GM23338 (cell line): ENCODE data around the gene GPD1. TPM values are rescaled to one million over a fixed set of nuclear protein-coding genes. Genes with fewer than 3 reads are reported as not detected.
A peak's percentile ranks its signal among the peaks of the same experiment; 100 is the strongest.

ENCODE experiments used
- ATAC-seq: fragments of 200-7000 bp; cut with Tn5 transposase; 3 replicates; pipeline ENCODE4 v1.9.1; 2020
- DNase-seq: peaks from one replicate; pipeline ENCODE4 v3.0.0-alpha.2; 2015; ENCODE audit warnings: low spot score
- H2AFZ ChIP-seq: fragments of 200-600 bp; sonication (generic); 2 replicates; pipeline ENCODE4 v1.8.0; 2016; ENCODE audit warnings: antibody characterized with exemption, mild to moderate bottlenecking, moderate library complexity
- H3F3A ChIP-seq: fragments of 200-600 bp; sonication (generic); replicated peaks from 2 replicates; pipeline ENCODE4 v1.8.0; 2017; ENCODE audit warnings: antibody characterized with exemption, mixed run types, low read depth
- H3K27ac ChIP-seq: fragments of 200-600 bp; sonication (generic); 2 replicates; pipeline ENCODE4 v1.6.1; 2016; ENCODE audit warnings: low read depth
- H3K27me3 ChIP-seq: fragments of 200-600 bp; sonication (generic); 2 replicates; pipeline ENCODE4 v1.8.0; 2016; ENCODE audit warnings: mild to moderate bottlenecking, mixed run types, moderate library complexity; ENCODE audit not compliant: insufficient read depth
- H3K36me3 ChIP-seq: fragments of 200-600 bp; sonication (generic); 2 replicates; pipeline ENCODE4 v1.8.0; 2016; ENCODE audit warnings: mild to moderate bottlenecking; ENCODE audit not compliant: insufficient read depth
- H3K4me1 ChIP-seq: fragments of 200-600 bp; sonication (generic); 2 replicates; pipeline ENCODE4 v1.8.0; 2016; ENCODE audit warnings: mild to moderate bottlenecking, moderate library complexity; ENCODE audit not compliant: insufficient read depth
- H3K4me2 ChIP-seq: fragments of 200-600 bp; sonication (generic); 2 replicates; pipeline ENCODE4 v1.7.1; 2017; ENCODE audit warnings: mixed run types
- H3K4me3 ChIP-seq: fragments of 200-600 bp; sonication (generic); 2 replicates; pipeline ENCODE4 v1.6.1; 2016; ENCODE audit warnings: mixed run types
- H3K79me2 ChIP-seq: fragments of 200-600 bp; sonication (generic); replicated peaks from 2 replicates; pipeline ENCODE4 v1.8.0; 2017; ENCODE audit warnings: mild to moderate bottlenecking; ENCODE audit not compliant: insufficient read depth
- H3K9me2 ChIP-seq: fragments of 200-600 bp; sonication (generic); 2 replicates; pipeline ENCODE4 v1.8.0; 2017; ENCODE audit not compliant: insufficient read depth
- H4K20me1 ChIP-seq: fragments of 200-600 bp; sonication (generic); replicated peaks from 2 replicates; pipeline ENCODE4 v1.8.0; 2017; ENCODE audit warnings: mild to moderate bottlenecking; ENCODE audit not compliant: insufficient read depth
- H3K27ac Mint-ChIP-seq: 2 replicates; pipeline ENCODE4 v1.8.0; 2020; ENCODE audit warnings: inconsistent platforms, mild to moderate bottlenecking, moderate library complexity, mixed read lengths
- H3K27me3 Mint-ChIP-seq: 3 replicates; pipeline ENCODE4 v1.8.0; 2022; ENCODE audit warnings: low read depth, mild to moderate bottlenecking, moderate library complexity, mixed read lengths, inconsistent platforms; ENCODE audit not compliant: insufficient read depth, poor library complexity
- H3K36me3 Mint-ChIP-seq: 3 replicates; pipeline ENCODE4 v1.8.0; 2021; ENCODE audit warnings: low read depth, mild to moderate bottlenecking, inconsistent platforms, moderate library complexity, mixed read lengths
- H3K4me1 Mint-ChIP-seq: 3 replicates; pipeline ENCODE4 v1.8.0; 2020; ENCODE audit warnings: mild to moderate bottlenecking, inconsistent platforms, mixed read lengths
- H3K4me3 Mint-ChIP-seq: 3 replicates; pipeline ENCODE4 v1.8.0; 2021; ENCODE audit warnings: moderate library complexity, mild to moderate bottlenecking, inconsistent platforms, mixed read lengths
- H3K9me3 Mint-ChIP-seq: 3 replicates; pipeline ENCODE4 v1.8.0; 2020; ENCODE audit warnings: moderate library complexity, mild to moderate bottlenecking, inconsistent platforms, mixed read lengths
- EZH2 ChIP-seq: fragments of 200-600 bp; sonication (generic); IDR thresholded peaks from one replicate; pipeline ENCODE4 v1.8.0; 2017; ENCODE audit warnings: antibody characterized with exemption, mild to moderate bottlenecking, low read depth; ENCODE audit not compliant: unreplicated experiment
- JUNB ChIP-seq: IDR thresholded peaks from one replicate; pipeline ENCODE4 v1.6.1; 2016; ENCODE audit warnings: antibody characterized with exemption; ENCODE audit not compliant: unreplicated experiment
- NANOG ChIP-seq: IDR thresholded peaks from 2 replicates; pipeline ENCODE4 v1.6.1; 2016; ENCODE audit warnings: antibody characterized with exemption, borderline replicate concordance
- ZNF331 ChIP-seq: fragments of 250-450 bp; sonication (Bioruptor Pico); IDR thresholded peaks from 2 replicates; pipeline ENCODE4 v1.5.0; 2020; ENCODE audit warnings: low read depth, mild to moderate bottlenecking, moderate library complexity
- polyA plus RNA-seq: library from polyadenylated mRNA; unstranded; fragments of >200 nt; fragmentation: Nextera tagmentation; extraction: Ambion mirVana; gene quantifications from 2 replicates; pipeline ENCODE4 v1.2.1, GENCODE V29; 2016
- total RNA-seq: library from RNA; depleted of rRNA; stranded (reverse); fragments of >200 nt; shearing (Covaris generic); gene quantifications from 2 replicates; pipeline ENCODE4 v1.2.3, GENCODE V29; 2014
- TF ChIP-seq, protein P1 (sequence below): IDR thresholded peaks from 2 replicates; pipeline ENCODE4 v1.6.1; 2016; ENCODE audit warnings: antibody characterized with exemption
- TF ChIP-seq, protein P2 (sequence below), 2 experiments: fragments of 200-600 bp in 1 of 2; sonication (generic) in 1 of 2; conservative IDR thresholded peaks; 2 replicates each; pipeline versions ENCODE4 v1.5.1 to v1.6.1; 2016 to 2017; ENCODE audit warnings: antibody characterized with exemption in 2 of 2, low read depth in 2 of 2, mild to moderate bottlenecking in 2 of 2, moderate library complexity in 1 of 2
- TF ChIP-seq, protein P3 (sequence below): IDR thresholded peaks from one replicate; pipeline ENCODE4 v1.6.1; 2018; ENCODE audit warnings: antibody characterized with exemption; ENCODE audit not compliant: unreplicated experiment

GPD1 gene
- total and polyA plus RNA-seq, 2 experiments from 2014 or later, result 0.36 to 0.45 TPM

DNA sequence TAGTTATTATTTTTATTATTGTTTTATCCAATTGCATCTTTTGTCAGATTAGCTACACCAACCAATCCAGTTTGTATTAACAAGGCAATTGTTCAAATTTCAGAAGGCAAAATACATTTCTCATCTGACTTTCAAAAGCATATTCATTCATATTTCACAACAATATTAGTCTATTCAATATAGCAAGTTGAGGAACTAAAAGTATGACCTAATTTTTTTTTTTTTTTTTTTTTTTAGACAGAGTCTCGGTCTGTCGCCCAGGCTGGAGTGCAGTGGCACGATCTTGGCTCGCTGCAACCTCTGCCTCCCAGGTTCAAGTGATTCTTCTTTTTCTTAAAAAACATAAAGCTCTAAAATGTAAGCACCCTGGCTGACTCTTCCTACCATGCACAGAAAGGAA is 25.5 kb downstream of the GPD1 start (continued):
- TF ChIP-seq ZNF331 (CRISPR knock-in tag), result no peak

DNA sequence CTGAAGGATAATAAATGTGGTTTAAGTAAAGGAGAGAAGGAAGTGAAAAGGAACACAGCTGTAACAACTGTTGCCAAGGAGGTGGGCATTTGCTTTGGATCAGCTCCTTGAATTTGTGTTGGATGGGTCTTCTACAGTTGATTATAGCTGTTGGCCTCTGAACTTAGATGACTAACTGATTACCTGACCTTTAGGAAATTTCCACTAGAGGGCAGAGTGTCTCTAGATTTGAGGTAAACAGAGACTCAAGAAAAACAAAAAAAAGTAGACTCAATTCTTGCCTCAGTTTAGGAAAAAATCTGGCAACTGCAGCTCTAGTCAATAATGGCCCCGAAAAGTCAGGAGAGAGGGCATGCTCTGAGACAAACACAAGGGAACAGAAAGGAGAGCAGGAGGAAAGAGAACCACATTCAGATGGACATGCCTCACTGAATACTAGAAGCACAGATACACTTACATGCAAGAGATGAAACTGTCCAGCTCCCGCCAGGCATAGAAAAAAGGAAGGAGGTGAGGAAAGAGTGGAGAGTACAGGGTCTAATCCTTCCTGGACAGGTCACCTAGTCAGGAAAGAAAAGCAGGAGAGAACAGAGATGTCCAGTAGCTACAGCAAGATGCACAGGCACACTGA is 28.8 kb downstream of the GPD1 start:
- Histone ChIP-seq H2AFZ (no peak overlapping the region), H4K20me1 (peaks cover 21% of the 10 kb centered on the region; the same call in 1 of the 2 replicates), H3K36me3 (peaks cover 41% of the 10 kb centered on the region), H3K9me2 (no peaks in the 10 kb centered on the region), H3K4me2 (no peak overlapping the region), H3F3A (peaks cover 14% of the 10 kb centered on the region; the same call in 1 of the 2 replicates), H3K4me1 (no peaks in the 10 kb centered on the region), H3K4me3 (no peak overlapping the region), H3K27ac (no peak overlapping the region), H3K79me2 (no peaks in the 10 kb centered on the region), H3K27me3 (no peaks in the 10 kb centered on the region)
- DNase-seq (peak; percentile 82), ATAC-seq (peak; percentile 79)
- no peak for TF ChIP-seq EZH2
- TF ChIP-seq, protein P1, sequence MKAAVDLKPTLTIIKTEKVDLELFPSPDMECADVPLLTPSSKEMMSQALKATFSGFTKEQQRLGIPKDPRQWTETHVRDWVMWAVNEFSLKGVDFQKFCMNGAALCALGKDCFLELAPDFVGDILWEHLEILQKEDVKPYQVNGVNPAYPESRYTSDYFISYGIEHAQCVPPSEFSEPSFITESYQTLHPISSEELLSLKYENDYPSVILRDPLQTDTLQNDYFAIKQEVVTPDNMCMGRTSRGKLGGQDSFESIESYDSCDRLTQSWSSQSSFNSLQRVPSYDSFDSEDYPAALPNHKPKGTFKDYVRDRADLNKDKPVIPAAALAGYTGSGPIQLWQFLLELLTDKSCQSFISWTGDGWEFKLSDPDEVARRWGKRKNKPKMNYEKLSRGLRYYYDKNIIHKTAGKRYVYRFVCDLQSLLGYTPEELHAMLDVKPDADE, result no peak
- TF ChIP-seq, protein P2, sequence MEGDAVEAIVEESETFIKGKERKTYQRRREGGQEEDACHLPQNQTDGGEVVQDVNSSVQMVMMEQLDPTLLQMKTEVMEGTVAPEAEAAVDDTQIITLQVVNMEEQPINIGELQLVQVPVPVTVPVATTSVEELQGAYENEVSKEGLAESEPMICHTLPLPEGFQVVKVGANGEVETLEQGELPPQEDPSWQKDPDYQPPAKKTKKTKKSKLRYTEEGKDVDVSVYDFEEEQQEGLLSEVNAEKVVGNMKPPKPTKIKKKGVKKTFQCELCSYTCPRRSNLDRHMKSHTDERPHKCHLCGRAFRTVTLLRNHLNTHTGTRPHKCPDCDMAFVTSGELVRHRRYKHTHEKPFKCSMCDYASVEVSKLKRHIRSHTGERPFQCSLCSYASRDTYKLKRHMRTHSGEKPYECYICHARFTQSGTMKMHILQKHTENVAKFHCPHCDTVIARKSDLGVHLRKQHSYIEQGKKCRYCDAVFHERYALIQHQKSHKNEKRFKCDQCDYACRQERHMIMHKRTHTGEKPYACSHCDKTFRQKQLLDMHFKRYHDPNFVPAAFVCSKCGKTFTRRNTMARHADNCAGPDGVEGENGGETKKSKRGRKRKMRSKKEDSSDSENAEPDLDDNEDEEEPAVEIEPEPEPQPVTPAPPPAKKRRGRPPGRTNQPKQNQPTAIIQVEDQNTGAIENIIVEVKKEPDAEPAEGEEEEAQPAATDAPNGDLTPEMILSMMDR (conservative IDR thresholded peaks at IDR 0.05; ENCODE audit: low read depth in 2 of 2), result peak; percentile 64 to 84
- TF ChIP-seq, protein P3, sequence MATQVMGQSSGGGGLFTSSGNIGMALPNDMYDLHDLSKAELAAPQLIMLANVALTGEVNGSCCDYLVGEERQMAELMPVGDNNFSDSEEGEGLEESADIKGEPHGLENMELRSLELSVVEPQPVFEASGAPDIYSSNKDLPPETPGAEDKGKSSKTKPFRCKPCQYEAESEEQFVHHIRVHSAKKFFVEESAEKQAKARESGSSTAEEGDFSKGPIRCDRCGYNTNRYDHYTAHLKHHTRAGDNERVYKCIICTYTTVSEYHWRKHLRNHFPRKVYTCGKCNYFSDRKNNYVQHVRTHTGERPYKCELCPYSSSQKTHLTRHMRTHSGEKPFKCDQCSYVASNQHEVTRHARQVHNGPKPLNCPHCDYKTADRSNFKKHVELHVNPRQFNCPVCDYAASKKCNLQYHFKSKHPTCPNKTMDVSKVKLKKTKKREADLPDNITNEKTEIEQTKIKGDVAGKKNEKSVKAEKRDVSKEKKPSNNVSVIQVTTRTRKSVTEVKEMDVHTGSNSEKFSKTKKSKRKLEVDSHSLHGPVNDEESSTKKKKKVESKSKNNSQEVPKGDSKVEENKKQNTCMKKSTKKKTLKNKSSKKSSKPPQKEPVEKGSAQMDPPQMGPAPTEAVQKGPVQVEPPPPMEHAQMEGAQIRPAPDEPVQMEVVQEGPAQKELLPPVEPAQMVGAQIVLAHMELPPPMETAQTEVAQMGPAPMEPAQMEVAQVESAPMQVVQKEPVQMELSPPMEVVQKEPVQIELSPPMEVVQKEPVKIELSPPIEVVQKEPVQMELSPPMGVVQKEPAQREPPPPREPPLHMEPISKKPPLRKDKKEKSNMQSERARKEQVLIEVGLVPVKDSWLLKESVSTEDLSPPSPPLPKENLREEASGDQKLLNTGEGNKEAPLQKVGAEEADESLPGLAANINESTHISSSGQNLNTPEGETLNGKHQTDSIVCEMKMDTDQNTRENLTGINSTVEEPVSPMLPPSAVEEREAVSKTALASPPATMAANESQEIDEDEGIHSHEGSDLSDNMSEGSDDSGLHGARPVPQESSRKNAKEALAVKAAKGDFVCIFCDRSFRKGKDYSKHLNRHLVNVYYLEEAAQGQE, result no peak
- Mint-ChIP-seq H3K9me3 (no peaks in the 10 kb centered on the region; the same call in 2 of the 3 replicates), H3K36me3 (peaks cover 67% of the 10 kb centered on the region), H3K4me1 (no peaks in the 10 kb centered on the region), H3K27ac (no peak overlapping the region), H3K4me3 (no peak overlapping the region), H3K27me3 (peaks cover 2% of the 10 kb centered on the region)

DNA sequence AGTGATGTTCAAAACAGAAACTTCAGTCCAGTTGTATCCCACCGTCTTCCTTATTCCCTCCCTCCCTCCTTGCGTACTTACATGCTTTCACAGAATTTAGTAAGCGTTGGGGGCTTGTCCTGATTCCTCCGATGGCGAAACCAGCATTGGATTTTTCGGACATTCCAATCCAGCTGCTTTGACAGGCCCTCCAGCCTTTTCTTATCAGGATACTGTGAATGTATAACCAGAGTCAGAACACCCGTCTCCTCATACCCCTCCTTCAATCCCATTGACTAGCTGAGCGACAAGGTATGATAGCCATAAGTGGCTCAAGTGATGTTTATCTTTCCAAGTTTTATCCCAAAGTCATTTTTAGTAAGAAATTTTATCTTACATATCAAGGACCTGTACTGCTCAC is 39.2 kb downstream of the GPD1 start:
- no peak overlapping the region for H3K27ac ChIP-seq
- no peak overlapping the region for H3K4me3 Mint-ChIP-seq
- TF ChIP-seq, protein P2 (conservative IDR thresholded peaks at IDR 0.05; ENCODE audit: low read depth in 2 of 2), result no peak
- TF ChIP-seq JUNB, result no peak
- no peak for TF ChIP-seq NANOG

More for the DNA sequence above, 39.2 kb downstream of the GPD1 start:
- Mint-ChIP-seq H3K4me1 (no peaks in the 10 kb centered on the region), H3K27me3 (peaks cover 1% of the 10 kb centered on the region), H3K27ac (no peak overlapping the region), H3K36me3 (peaks cover 30% of the 10 kb centered on the region), H3K9me3 (no peaks in the 10 kb centered on the region)
- Histone ChIP-seq H4K20me1 (peaks cover 12% of the 10 kb centered on the region), H3K4me3 (no peak overlapping the region), H3K79me2 (peaks cover 21% of the 10 kb centered on the region), H3K27me3 (no peaks in the 10 kb centered on the region), H3K4me1 (no peaks in the 10 kb centered on the region), H2AFZ (no peak overlapping the region), H3K9me2 (no peaks in the 10 kb centered on the region), H3K36me3 (peaks cover 23% of the 10 kb centered on the region; the same call in 1 of the 2 replicates), H3F3A (no peaks in the 10 kb centered on the region), H3K4me2 (no peak overlapping the region)
- ATAC-seq (no peak), DNase-seq (no peak)
